ENCODE data around the gene GPRASP3.

Gene GPRASP3

DNA sequence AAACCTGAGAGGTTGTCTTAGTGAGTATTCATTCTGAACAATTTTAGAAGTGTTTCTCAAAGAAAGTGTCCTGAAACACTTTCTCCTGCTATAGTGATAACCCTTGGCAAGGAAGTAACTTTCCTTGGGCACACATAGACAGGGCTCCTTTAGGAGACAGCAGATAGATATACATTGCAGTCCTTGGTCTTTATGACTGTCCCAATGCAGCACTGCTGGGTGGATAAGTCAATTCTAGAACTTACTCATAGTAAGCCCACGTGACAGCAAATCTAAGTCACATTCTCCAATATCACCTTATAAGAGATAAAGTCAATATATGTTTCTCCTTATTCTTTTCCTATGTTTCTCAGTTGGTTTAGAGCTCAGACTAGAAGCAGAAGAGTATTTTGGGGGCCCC lies 46.7 kb downstream of the GPRASP3 start:
- H3K4me3 ChIP-seq (ENCODE audit: low read length): no peak overlapping the region
- H3K9me2 ChIP-seq (replicated peaks; ENCODE audit: control insufficient read depth, low read length): no peaks in the 10 kb centered on the region
- H3F3A ChIP-seq (ENCODE audit: control insufficient read depth, insufficient read depth): no peaks in the 10 kb centered on the region
- H4K20me1 ChIP-seq (ENCODE audit: control insufficient read depth, insufficient read depth, low read depth, low read length): no peaks in the 10 kb centered on the region
- H3K9me3 ChIP-seq (ENCODE audit: control insufficient read depth, insufficient read depth, low read length): no peaks in the 10 kb centered on the region
- H3K27me3 ChIP-seq (ENCODE audit: control insufficient read depth, low read length): no peaks in the 10 kb centered on the region
- TF ChIP-seq, protein P1, sequence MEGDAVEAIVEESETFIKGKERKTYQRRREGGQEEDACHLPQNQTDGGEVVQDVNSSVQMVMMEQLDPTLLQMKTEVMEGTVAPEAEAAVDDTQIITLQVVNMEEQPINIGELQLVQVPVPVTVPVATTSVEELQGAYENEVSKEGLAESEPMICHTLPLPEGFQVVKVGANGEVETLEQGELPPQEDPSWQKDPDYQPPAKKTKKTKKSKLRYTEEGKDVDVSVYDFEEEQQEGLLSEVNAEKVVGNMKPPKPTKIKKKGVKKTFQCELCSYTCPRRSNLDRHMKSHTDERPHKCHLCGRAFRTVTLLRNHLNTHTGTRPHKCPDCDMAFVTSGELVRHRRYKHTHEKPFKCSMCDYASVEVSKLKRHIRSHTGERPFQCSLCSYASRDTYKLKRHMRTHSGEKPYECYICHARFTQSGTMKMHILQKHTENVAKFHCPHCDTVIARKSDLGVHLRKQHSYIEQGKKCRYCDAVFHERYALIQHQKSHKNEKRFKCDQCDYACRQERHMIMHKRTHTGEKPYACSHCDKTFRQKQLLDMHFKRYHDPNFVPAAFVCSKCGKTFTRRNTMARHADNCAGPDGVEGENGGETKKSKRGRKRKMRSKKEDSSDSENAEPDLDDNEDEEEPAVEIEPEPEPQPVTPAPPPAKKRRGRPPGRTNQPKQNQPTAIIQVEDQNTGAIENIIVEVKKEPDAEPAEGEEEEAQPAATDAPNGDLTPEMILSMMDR (IDR thresholded peaks at IDR 0.05; ENCODE audit: low read depth, low read length, poor library complexity, severe bottlenecking): no peak
- H3K79me2 ChIP-seq (ENCODE audit: control insufficient read depth, low read length): peaks cover 21% of the 10 kb centered on the region
- H3K36me3 ChIP-seq (ENCODE audit: control insufficient read depth, low read length): no peaks in the 10 kb centered on the region
- no peak overlapping the region for H3K27ac ChIP-seq (ENCODE audit: low read depth, low read length)
- H3K4me2 ChIP-seq (ENCODE audit: low read length): no peak overlapping the region
- H3K4me1 ChIP-seq (ENCODE audit: control insufficient read depth, low read length): peaks cover 6% of the 10 kb centered on the region; the same call in 1 of the 2 replicates

DNA sequence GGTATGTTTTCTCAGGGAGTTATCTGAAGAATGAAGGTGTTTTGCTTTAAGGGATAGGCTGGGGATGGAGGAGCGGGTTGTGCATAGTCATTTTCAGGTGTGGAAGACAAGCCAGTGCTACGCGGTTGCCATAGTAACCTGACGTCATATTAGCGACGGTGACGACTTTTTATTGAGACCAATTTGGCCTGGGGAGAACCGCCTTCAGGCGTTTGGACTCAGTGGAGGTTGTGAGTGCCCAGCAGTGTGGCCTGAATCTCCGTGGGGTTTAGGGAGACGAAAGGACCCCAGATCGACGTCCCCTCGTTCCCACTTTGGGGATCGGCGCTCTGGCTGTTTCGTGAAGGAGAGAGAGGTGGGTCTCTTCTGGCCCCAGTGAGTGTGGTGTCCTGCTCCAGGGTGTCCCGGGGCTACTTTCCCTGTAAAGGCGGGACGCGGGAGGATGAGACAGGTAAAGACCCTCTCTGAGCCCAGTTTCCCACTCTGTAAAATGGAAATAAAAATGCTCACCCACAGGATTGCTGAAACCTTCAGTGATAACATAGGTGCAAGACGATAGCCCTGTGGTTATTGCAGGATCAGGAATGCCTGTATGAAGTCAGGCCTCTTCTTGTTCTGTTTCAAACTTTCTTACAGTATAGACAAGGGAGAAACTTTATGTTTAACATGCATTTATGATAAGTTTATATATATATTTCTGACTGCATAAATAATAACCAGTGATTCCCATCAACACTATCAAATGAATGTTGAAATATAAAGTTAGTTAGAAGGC lies 48.6 kb downstream of the GPRASP3 start:
- H3F3A ChIP-seq (ENCODE audit: control insufficient read depth, insufficient read depth): no peaks in the 10 kb centered on the region
- H3K4me2 ChIP-seq (ENCODE audit: low read length): peak overlapping the region; percentile 64
- peaks cover 6% of the 10 kb centered on the region; the same call in 1 of the 2 replicates for H3K4me1 ChIP-seq (ENCODE audit: control insufficient read depth, low read length)
- TF ChIP-seq EZH2phosphoT487 (IDR thresholded peaks at IDR 0.05; ENCODE audit: borderline replicate concordance, low read length): no peak
- TF ChIP-seq, protein P1 (IDR thresholded peaks at IDR 0.05; ENCODE audit: low read depth, low read length, poor library complexity, severe bottlenecking): no peak
- no peak overlapping the region for H3K27ac ChIP-seq (ENCODE audit: low read depth, low read length)
- no peaks in the 10 kb centered on the region for H3K36me3 ChIP-seq (ENCODE audit: control insufficient read depth, low read length)
- no peaks in the 10 kb centered on the region for H3K9me2 ChIP-seq (replicated peaks; ENCODE audit: control insufficient read depth, low read length)
- no peaks in the 10 kb centered on the region for H3K9me3 ChIP-seq (ENCODE audit: control insufficient read depth, insufficient read depth, low read length)
- H3K4me3 ChIP-seq (ENCODE audit: low read length): peak overlapping the region; percentile 76
- H3K79me2 ChIP-seq (ENCODE audit: control insufficient read depth, low read length): peaks cover 21% of the 10 kb centered on the region
- no peaks in the 10 kb centered on the region for H4K20me1 ChIP-seq (ENCODE audit: control insufficient read depth, insufficient read depth, low read depth, low read length)
- no peaks in the 10 kb centered on the region for H3K27me3 ChIP-seq (ENCODE audit: control insufficient read depth, low read length)
